Measurements from ENCODE around the gene TRIM75.

TRIM75 gene

DNA sequence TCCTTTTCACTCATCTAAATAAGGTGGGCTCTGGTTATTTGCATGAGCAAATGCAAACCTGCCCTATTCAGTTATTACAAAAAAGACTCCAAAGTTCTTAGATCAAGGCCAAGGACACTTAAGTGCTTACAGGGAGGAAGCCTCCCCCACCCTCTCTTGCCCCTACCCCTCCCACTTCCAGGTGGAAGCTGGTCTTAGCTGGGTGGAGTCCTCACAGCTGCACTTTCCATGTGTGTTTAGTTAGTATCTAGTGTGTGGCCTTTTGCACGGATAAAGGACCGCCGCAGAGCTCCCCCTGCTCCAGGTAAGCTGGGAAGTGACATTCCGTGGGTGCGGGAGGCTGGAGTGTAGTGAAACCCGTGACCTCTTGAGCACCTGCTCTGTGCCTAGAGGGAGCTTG, at the start of gene TRIM75:
TSS of gene TRIM75 (plus strand) at position 222 of the 400 bp plus-strand sequence. CDS start 5,282 bp downstream, outside the sequence.
- DNase-seq (ENCODE audit: extremely low read depth, low read depth) = no peak
- TF ChIP-seq, protein P1, sequence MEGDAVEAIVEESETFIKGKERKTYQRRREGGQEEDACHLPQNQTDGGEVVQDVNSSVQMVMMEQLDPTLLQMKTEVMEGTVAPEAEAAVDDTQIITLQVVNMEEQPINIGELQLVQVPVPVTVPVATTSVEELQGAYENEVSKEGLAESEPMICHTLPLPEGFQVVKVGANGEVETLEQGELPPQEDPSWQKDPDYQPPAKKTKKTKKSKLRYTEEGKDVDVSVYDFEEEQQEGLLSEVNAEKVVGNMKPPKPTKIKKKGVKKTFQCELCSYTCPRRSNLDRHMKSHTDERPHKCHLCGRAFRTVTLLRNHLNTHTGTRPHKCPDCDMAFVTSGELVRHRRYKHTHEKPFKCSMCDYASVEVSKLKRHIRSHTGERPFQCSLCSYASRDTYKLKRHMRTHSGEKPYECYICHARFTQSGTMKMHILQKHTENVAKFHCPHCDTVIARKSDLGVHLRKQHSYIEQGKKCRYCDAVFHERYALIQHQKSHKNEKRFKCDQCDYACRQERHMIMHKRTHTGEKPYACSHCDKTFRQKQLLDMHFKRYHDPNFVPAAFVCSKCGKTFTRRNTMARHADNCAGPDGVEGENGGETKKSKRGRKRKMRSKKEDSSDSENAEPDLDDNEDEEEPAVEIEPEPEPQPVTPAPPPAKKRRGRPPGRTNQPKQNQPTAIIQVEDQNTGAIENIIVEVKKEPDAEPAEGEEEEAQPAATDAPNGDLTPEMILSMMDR (IDR thresholded peaks at IDR 0.05; ENCODE audit: low read depth, low read length, missing control alignments) = no peak
- no peak within 1 kb of the TSS for H3K4me3 ChIP-seq (replicated peaks; ENCODE audit: low read depth, low read length)

DNA sequence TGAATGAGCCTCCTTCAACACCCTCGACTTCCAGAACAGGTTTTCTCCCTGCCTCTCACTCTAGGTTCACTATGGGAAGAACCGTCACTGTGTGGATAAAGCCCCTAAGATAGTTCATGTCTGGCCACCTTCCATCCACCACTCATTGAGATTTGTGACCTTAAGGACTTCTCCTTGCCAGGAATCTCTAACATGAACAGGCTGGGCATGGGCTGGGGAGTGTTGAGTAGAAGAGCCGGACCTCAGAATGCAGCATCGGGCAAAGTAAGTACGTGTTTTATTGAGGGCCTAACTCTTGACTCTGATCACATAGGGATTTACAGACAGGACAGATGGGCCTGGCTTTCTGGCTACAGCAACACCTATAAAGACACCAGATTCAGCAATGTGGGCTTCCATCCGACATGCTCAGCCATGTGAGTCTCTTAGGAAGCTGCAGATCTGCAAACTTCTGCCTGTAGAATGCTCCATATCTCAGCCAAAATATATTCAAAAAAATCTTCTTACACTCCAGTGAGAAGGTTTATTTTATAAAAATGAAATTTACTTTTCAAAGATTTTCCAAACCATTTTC, 48.2 kb upstream of the TRIM75 start:
- DNase-seq (ENCODE audit: extremely low read depth, low read depth) = no peak
- TF ChIP-seq, protein P1 (IDR thresholded peaks at IDR 0.05; ENCODE audit: low read depth, low read length, missing control alignments) = no peak
- H3K4me3 ChIP-seq (replicated peaks; ENCODE audit: low read depth, low read length) = no peak overlapping the region

DNA sequence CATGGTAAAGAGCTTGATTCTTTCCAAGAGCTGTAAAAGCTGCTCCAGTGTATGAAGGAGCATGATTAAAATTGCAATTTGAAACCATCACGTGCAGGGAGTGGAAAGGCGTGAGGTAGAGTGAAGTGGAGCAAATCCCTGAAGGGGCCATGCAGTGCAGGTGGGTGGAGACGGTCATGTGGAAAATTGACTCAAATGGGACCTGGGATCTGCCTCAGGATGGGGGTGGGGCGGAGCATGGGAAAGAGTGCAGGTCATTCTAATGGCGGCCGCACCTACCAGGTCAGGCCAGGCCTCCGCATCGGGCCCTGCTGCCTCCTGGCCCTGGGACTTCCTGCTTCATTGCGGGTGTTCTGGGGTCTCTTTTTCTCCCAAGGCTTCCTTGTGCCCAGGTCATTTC, 47.2 kb upstream of the TRIM75 start:
- no peak overlapping the region for H3K4me3 ChIP-seq (replicated peaks; ENCODE audit: low read depth, low read length)
- TF ChIP-seq, protein P1 (IDR thresholded peaks at IDR 0.05; ENCODE audit: low read depth, low read length, missing control alignments) = no peak
- no peak for DNase-seq (ENCODE audit: extremely low read depth, low read depth)

DNA sequence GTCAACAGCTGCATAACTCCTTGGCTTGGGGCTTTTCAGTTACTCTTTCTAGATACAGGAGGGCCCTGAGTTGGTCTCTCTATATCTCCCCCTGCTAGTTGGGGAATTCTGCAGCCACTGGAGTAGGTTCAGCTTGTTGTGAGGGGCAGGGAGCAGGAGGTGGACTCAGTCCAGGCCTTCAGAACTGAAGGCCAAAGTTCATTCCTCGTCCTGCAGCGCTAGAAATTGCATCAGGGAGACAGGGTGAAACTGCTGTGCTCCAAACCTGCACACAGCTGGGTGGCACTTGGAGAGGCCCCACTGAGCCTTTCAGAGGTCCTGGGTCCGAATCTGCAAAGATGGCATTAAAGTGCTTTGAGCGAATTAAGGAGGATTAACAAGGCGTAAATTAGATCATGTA, 46.8 kb upstream of the TRIM75 start:
- no peak overlapping the region for H3K4me3 ChIP-seq (replicated peaks; ENCODE audit: low read depth, low read length)
- TF ChIP-seq, protein P1 (IDR thresholded peaks at IDR 0.05; ENCODE audit: low read depth, low read length, missing control alignments) = no peak
- DNase-seq (ENCODE audit: extremely low read depth, low read depth) = no peak

DNA sequence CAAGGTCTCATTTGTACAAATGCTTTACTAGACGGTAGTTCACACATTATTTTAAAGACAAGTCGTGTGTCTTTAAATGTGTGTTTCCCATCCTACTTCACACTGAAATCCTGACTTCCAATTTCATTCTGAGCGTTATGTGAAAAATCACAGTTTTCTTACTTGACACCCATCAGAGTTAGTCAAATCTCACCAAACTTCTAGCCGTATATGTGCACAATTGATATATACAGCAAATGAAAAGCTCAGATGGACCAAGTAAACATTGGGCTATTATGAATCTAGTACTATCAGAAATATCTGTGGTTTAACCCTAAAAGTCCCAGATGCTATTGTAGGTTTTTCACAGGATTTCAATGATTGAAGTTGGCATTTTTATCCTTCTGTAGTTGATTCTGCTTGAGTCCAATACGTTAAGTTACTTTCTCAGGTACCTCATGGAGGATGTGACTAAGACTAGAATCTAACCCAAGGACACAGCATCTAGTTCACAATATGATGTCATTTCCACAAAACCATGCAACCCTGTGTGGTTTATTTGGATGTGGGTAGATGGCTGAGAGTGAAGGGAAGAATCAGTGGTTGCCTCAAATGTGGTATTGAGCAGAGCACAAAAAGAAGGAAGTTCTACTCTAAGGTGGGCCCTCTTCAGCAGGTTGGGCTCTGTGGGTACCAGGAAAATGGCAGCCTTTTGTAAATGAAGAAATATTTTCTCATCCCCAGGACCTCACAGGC, 44.0 kb upstream of the TRIM75 start:
- no peak for DNase-seq (ENCODE audit: extremely low read depth, low read depth)
- TF ChIP-seq, protein P1 (IDR thresholded peaks at IDR 0.05; ENCODE audit: low read depth, low read length, missing control alignments) = no peak
- H3K4me3 ChIP-seq (replicated peaks; ENCODE audit: low read depth, low read length) = no peak overlapping the region

DNA sequence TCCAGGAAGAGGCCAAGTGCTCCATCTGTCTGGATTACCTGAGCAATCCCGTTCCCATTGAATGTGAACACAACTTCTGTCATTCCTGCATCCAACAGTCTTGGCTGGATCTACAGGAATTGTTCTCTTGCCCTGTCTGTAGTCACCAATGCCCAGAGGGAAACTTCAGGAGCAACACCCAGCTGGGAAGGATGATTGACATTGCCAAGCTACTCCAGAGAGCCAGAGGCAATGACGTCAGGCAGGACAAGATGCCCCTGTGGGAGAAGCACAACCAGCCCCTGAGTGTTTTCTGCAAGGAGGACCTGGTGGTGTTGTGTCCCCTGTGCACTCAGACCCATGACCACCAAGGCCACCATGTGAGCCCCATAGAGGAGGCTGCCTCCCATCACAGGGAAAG, 43.2 kb upstream of the TRIM75 start:
- no peak for DNase-seq (ENCODE audit: extremely low read depth, low read depth)
- TF ChIP-seq, protein P1 (IDR thresholded peaks at IDR 0.05; ENCODE audit: low read depth, low read length, missing control alignments) = no peak
- H3K4me3 ChIP-seq (replicated peaks; ENCODE audit: low read depth, low read length) = no peak overlapping the region

Measured in HFF-Myc (cell line).